HG03095 (cell line): ENCODE data around the gene TTLL8.

Experiments
- ATAC-seq: cut with Tn5 transposase; IDR thresholded peaks from one replicate; pipeline ENCODE4 v1.9.1; 2021; ENCODE audit warnings: moderate library complexity; ENCODE audit not compliant: unreplicated experiment

The TTLL8 gene

DNA sequence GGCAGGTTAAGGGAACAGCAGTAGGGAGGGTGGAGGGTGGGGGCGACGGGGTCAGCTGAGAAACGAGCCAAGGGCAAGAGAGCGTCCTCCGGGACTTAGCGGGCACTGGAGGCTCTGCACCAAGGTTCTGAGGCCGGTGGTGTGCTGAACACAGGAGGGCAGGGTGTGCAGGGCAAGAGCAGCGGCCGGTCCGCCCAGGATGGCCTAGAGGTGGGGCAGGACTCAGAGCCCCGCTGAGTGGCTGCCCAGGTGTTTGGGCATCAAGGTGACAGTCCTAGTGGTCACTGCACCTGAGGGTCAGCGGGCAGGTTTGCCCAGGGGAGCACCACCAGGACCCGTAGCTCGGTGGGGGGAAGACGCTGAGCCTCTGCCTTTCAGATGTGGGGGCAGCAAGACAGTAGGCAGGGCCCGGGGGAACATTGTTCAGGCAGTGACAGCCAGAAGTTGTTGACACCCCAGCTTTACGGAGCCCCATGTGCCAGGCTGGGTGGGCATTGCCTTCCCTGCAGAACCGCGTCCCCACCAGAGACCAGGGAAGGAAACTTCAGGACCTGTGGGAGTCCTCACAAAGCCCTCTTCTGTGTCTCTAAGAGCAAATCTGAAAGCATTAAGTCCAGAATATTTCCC, 4.5 kb upstream of the TTLL8 start:
- no peak for ATAC-seq

DNA sequence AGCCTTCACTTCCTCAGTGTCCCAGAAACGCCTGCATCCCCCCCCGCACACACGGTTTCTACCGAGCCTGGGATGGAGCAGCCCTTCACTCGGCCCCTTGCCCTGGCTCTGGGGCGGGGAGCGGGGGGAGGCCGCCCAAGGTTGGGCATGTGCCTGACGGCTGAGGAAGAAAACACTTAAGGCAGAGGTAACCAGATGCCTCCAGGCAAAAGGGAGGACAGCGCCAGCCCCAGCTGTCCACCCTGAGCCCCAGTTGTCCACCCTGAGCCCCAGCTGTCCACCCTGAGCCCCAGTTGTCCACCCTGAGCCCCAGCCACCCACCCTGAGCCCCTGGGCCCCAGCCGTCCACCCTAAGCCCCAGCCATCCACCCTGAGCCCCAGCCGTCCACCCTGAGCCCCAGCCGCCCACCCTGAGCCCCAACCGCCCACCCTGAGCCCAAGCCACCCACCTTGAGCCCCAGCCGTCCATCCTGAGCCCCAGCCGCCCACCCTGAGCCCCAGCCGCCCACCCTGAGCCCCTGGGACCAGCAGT, 3.8 kb upstream of the TTLL8 start:
- ATAC-seq = no peak

DNA sequence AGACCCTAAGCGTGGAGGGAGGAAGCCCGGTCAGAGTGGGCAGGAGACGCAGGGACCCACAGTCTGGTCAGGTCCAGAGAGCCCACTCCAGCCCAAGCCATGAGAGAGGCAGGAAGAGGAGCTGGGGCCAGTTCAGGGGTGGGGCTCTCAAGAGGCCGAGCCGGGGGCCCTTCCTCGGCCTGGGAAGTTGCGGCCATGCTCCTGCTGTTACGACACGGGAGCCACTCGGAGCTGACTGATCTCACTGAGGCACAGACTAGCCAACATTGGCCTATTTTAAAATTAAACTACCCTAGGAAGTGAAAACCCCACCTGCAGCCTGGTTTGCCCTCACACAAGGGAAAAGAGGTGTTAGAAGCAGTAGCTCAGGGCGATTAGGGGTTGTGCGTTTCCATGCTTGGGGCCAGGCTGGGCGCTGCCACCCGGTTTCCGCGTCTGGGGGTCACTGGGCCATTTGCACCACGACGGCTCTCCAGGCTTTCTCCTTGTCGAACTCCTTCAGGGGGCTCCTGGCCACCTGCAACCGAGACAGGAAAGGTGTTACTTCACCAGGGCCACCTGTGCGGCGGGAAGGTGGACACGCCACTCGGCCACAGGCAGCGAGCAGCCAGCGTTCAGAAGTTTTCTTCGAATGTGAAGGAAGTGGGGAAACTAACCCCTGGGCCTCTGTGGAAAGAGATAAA, 3.2 kb upstream of the TTLL8 start:
- ATAC-seq = no peak

DNA sequence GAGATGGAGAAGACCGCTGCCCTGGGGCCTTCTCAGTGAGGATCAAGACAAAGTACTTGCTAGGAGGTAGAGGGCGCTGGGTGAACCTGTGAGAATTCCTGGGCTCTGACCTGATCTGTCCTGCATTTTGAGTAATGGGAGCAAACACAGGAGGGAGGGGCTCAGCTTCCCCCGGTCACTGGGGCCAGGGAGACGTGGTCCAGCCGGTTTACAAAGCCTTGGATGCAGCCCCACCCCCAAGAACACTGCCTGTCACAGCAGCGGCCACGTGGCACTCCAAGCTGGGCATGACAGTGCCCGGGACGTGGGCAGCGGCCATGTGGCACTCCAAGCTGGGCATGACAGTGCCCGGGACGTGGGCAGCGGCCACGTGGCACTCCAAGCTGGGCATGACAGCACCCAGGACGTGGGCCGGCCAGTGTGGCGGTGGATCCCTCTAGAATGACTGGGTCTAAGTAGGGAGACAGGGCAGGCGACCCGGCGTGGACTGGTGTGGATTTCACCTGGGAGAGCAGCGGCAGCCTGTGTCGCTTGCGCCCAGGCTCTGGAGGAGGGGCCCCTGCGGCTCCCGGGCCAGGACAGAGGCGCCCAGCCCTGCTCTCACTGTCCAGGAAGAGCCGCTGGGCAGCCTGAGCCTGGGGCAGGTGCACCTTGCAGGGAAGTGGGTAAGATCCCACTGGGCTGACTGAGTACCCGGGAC, 2.5 kb upstream of the TTLL8 start:
- ATAC-seq = no peak

DNA sequence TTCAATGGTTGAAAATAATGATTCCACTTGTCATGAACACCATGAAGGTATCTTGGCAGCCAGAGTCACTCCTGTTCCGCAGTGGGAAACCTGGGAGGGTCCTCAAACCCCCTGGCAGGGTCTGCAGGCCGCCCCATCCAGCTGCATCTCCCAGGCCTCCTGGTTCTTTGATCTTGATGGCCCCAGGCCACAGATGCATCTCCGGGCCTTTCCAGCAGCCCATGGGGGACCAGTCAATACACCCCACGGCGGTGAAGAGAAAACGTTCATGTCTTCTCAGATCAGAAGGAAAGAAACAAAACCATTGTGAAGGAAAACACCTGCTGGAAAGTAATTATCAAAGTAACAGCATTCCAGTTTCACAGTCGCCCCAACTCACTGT, 1.8 kb upstream of the TTLL8 start:
- ATAC-seq = no peak

DNA sequence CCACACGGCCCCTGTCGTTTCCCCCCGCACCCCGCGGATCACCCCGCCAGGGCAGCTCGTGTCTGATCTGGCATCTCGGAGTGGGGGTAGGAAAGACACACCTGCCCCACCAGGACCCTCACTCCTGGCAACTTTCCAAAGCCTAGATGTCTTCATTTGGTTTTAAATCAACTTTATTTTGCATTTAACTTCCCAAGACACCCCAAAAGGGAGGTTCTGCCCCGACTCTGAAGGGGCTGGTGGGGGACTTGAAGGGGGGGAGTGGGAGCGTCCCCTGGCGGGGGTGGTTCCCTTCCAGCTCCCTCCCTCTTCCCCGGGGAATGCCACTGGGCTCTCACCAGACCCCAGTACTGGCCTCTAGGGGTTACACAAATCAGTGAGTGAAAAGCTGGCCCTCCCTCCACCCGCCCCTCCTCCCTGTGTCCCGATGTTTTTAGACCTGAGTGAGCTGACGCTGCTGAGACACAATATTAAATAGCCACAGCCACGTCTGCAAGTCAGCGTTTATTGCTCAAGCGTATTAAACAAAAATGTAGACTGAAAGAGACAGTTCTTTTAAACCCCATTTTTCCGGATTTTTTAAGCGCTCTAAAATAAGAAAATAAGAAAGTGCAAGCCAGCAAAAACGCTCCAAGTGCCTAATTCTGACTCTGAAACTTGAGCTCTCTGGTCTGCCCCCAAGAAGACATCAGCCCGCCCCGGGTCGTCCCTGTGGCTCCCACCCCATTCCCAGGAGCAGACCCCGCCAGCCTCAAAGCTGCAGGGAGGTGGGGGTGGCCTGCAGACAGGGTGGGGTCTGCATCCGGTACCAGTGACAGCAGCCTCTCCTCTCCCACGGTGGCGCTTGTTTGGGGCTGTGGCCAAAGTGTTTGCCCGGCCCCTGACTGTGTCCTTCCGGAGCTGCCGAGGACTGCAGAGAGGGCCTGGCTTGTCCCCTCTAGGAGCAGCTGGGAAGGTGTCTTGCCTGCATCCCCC, 1.1 kb upstream of the TTLL8 start:
- no peak for ATAC-seq

DNA sequence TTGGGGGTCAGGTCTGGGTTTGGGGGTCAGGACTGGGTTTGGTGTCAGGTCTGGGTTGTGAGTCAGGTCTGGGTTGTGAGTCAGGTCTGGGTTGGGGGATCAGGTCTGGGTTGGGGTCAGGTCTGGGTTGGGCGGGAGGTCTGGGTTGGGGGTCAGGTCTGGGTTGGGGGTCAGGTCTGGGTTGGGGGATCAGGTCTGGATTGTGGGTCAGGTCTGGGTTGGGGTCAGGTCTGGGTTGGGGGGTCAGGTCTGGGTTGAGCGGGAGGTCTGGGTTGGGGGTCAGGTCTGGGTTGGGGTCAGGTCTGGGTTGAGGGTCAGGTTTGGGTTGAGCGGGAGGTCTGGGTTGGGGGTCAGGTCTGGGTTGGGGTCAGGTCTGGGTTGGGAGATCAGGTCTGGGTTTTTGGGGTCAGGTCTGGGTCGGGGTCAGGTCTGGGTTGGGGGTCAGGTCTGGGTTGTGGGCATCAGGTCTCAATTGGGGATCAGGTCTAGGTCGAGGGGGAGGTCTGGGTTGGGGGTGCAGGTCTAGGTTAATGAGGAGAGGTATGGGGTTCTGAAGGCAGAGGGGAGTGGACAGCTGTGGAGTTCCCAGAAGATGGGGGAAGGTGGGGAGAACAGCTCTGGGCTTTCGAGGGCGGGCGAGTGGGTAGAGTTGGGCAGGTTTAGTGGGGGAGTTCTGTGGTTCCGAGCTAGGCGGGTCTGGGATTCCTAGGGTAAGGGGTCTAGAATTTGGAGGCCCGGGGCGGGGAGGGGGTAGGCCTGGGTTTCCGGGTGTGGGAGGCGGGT, 629 bp downstream of the TTLL8 start:
- ATAC-seq = no peak

DNA sequence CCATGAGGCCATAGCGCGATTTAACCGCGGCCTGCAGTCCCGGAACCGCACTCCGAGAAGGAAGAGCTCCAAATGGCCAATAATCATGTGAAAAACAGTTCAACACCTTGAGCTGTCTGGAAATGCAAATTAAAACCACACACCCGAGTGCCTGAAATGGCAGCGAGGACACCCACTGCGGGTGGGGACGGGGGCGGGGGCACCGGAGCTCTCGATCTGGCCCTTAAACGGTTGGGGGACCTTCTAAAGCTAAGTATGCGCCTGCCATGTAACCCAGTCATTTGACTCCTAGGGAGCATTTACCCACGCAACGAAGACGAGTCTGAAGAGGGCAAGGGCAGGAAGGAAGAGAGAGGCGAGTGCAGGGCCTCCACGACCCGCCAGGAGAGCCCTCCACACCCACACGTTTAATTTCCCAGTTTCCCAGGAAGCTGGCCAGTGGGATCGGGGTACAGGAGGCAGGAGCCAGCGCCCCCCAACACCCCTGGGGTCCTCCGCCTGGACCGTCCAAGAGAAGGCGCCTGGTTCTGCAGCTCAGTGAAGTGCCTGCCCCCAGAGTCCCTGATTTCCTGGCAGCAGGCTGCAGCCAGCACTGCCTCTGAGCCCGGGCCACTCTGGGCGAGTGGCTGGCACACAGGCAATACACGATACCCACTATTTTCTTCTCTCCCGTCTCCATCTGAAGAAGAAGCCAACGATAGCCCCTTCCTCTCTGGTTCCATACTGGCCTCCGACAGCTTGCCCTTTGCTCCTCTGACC, 1.7 kb downstream of the TTLL8 start:
- ATAC-seq = no peak

DNA sequence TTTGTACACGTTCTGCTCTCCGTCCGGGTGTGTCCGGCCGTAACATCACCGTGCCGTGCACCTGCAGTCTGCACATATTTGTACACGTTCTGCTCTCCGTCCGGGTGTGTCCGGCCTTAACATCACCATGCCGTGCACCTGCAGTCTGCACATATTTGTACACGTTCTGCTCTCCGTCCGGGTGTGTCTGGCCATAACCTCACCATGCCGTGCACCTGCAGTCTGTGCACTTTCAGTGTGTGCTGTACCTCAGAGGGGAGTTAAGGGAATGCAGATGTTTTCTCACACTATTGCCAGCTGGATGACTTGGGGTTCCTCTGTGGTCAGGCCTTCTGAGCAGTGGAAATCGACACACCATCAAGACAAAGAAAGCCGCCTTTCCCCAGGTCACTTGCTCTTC, 4.2 kb downstream of the TTLL8 start:
- no peak for ATAC-seq

DNA sequence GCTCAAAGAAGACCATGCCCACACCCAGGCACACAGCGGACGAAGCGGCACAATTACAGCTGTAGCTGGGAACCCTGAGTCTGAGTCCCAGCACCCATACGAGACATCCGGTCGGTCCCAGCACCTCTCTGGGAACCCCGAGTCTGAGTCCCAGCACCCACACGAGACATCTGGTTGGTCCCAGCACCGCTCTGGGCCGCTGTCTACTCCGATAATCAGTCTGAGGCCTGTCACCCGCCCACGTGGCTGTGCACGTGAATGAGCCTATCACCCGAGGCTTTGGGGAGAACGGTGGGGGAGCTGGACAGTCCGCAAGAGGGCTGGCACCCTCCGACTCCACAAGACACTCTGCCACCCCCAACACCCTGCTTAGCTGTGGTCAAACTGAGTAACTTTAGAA, 6.2 kb downstream of the TTLL8 start:
- no peak for ATAC-seq

DNA sequence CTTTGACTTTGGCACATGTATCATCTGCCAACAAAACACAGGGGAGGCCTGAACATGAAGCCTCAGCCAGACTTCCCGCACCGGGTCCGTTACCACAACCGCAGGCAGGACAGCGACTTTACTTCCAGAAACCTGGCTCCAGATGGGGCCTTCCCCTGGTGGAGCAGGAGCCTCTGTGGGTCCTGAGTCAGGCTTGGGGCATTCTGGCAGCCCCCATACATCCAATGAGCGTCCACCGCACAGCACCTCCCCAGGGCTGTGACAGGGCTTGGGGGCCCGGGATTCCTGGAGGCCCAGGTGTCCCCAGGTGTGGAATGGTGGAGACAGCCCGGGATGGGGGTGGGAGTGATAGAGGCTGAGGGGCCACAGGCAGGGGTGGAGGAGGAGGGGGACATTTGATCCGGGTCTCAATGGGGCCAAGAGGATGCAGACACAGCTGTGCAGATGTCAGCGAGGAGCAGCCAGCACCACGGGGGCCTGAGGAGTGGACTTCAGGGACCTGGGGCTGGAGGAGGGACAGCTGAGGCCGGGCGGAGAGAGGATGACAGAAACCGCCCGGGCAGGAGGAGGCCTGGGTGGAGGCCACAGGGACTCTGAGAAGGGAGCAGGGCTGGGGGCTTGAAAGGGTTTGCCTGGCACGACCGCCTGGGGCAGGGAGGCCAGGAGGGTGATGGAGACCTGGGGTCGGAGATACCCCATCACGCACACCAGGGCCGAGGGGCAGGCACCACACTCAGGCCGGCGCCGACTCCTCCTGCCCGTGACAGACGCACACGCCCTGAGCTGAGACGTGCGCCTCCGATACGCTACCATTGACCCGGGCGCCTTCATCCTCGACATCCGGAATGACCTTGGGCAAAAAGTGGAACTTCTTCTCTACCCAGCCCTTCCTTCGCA, 8.6 kb downstream of the TTLL8 start:
- ATAC-seq = no peak

DNA sequence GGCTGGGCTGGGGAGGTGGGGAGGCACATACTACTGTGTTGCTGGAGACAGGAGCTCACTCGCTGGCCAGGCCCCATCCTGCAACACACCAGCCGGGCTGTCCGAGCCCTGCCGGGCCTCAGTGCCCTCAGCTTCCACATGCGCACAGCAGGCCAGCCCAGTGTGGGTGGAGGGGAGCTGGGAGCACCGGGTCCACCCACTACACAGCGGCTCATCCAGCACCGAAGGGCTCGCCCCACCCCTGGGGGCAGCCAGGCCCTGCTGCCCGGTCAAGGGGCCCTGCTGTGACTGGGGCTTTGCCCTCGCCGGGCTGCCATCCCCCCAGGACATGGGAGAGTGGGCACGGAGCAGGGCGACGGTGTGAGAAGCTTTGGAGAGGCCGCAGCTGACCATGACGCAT, 9.3 kb downstream of the TTLL8 start:
- ATAC-seq = no peak

DNA sequence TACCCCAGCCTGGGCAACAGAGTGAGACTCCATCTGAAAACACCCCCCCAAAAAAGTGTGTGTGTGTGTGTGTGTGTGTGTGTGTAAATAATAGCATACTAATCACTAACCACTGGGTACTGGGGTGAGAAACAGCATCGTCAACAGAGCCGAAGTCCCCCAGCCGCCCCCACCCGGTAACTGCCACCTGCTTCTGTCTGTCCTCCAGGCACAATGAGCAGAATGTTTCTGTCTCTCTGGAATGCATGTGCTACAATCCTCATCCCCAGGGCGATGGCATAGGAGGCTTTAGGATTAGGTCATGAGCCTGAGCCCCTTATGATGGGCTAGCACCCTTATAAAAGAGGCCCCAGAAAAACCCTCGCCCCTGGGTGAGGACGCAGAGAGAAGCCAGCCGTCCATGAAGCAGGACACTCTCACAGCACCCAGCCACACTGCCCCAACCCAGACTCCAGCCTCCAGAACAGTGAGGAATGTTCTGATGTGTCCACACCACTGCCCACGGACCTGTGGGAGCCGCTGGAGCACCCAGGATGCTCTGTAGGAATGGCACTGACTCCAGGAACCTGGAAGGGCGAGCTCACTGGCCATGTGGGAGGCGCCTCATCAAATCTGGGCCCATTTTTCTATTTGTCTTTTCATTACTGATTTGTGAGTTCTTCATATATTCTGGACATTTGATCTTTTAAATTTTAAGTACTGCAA, 9.9 kb downstream of the TTLL8 start:
- no peak for ATAC-seq

DNA sequence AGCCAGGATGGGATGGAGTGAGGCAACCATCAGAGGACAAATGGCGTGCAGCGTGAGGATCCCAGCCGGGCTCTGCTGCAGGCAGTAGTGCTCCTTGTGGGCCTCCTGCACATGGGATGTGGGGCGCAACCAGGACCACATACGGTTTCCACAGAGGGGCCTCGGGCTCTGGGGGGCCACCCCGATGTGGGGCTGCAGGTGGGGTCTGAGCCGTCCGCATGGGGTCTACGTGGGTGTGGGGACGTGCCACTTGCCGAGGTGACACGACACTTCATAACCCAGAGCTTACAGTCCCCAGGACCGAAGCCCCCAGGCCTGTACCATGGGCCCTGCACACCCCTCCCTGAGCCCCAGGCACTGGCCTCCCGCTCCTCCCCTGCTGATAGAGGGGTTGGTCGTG, 10.8 kb downstream of the TTLL8 start:
- ATAC-seq = no peak

DNA sequence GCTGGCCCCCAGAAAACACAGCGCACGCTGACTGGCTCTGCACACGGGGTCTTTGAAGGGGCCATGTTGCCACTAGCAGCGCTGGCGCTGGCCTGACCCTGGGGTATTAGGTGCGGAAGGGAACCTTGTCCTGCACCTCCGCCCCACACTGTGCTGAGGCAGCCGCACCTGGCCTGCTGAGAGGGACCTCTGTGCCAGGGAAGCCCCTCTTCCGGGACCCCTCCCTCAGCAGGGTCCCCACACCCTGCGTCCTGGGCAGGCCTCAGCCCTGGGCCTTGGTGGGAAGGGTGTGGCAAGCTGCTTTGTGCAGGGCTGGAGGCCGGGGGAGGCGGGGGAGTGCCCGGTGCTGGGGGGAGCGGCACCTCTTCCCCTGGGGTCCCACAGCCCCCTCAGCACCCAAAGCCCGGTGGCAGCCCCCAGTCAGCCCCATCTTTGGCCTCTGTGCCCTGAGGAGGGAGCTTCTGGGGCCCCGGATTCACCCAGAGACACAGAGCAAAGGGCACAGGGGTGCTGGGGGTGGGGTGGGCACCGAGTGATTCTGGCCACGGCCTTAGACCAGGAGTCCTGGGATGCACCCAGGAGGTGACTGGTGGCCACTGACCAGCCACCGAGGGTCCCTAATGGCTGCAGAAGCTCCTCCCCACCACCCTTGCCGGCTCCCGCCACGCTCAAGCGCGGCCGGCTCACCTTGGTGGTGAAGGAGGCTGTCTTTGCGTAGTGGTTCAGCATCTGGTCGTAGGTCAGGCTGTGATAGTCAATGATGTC, 11.4 kb downstream of the TTLL8 start:
- no peak for ATAC-seq

DNA sequence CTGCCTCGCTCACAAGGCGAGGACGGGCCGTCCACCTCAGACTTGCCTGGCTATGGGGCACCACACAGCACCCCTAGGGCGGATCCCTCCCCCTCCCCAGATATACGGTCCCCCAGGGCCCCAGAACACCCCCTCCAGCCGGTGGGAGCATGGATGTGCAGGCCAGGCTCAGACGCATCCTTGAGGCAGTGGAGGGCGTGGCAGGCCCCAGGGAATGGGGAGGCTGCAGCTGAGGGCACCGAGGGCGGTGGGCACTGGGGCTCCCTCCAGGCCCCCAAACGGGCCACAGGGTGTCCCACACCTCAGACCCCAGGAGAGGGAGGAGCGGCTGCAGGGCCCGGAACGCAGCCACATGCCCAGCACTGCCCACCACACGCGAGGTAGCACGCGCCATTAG, 12.1 kb downstream of the TTLL8 start:
- ATAC-seq = no peak
